Rectal smooth muscle tissue (tissue), 1 donor: ENCODE results near the gene CYB5R3.
"Not testable (repeated sequence)": the region's sequence is repeated elsewhere in the genome, so short reads cannot be mapped to it uniquely, and the experiment has no call there.

Experiments used
- H3K27ac ChIP-seq: one replicate; pipeline ENCODE4 v1.7.0; 2013; ENCODE audit warnings: low read depth, low read length, inconsistent platforms
- H3K27me3 ChIP-seq: one replicate; pipeline ENCODE4 v1.7.0; 2013; ENCODE audit warnings: low read length; ENCODE audit not compliant: control insufficient read depth, insufficient read depth
- H3K36me3 ChIP-seq: one replicate; pipeline ENCODE4 v1.7.0; 2013; ENCODE audit warnings: low read length; ENCODE audit not compliant: control insufficient read depth, insufficient read depth
- H3K4me1 ChIP-seq: one replicate; pipeline ENCODE4 v1.7.0; 2013; ENCODE audit warnings: low read length; ENCODE audit not compliant: control insufficient read depth, insufficient read depth
- H3K4me3 ChIP-seq: one replicate; pipeline ENCODE4 v1.7.0; 2013; ENCODE audit warnings: low read length
- H3K9ac ChIP-seq: one replicate; pipeline ENCODE4 v1.7.0; 2013; ENCODE audit warnings: low read length

CYB5R3 gene

GRCh38 chr22:42591987-42592386 lies 57.2 kb downstream of the CYB5R3 start:
- H3K4me3 ChIP-seq = no peak overlapping the region
- no peaks in the 10 kb centered on the region for H3K27me3 ChIP-seq
- peaks cover 42% of the 10 kb centered on the region for H3K36me3 ChIP-seq
- H3K9ac ChIP-seq = no peak overlapping the region
- H3K27ac ChIP-seq = no peak overlapping the region
- H3K4me1 ChIP-seq = no peaks in the 10 kb centered on the region

GRCh38 chr22:42587588-42588175 lies 61.5 kb downstream of the CYB5R3 start:
- Histone ChIP-seq H3K27ac (no peak overlapping the region), H3K27me3 (no peaks in the 10 kb centered on the region), H3K4me3 (no peak overlapping the region), H3K9ac (no peak overlapping the region), H3K36me3 (peaks cover 52% of the 10 kb centered on the region), H3K4me1 (no peaks in the 10 kb centered on the region)

DNA sequence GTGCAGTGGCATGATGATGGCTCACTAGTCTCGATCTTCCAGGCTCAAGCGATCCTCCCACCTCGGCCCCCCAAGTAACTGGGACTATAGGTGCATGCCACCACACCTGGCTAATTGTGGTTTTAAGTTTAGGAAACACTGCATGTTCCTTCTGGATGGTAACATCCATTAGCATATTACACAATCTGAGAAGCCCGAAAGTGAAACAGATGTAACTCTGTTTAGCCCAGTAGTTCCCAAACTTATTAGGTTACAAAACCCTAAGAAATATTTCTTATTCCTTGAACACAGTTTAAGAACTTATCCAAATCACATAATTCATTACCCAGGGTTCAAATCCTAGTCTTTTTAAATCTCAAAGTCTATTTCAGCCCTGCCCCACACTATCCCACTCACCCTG lies 62.8 kb downstream of the CYB5R3 start:
- Histone ChIP-seq H3K4me1 (peaks cover 3% of the 10 kb centered on the region), H3K4me3 (no peak overlapping the region), H3K27ac (no peak overlapping the region), H3K9ac (no peak overlapping the region), H3K27me3 (no peaks in the 10 kb centered on the region), H3K36me3 (peaks cover 47% of the 10 kb centered on the region)

GRCh38 chr22:42585096-42585495 lies 64.1 kb downstream of the CYB5R3 start:
- peaks cover 3% of the 10 kb centered on the region for H3K4me1 ChIP-seq
- no peaks in the 10 kb centered on the region for H3K27me3 ChIP-seq
- no peak overlapping the region for H3K4me3 ChIP-seq
- peaks cover 44% of the 10 kb centered on the region for H3K36me3 ChIP-seq
- H3K9ac ChIP-seq = no peak overlapping the region
- H3K27ac ChIP-seq = no peak overlapping the region

DNA sequence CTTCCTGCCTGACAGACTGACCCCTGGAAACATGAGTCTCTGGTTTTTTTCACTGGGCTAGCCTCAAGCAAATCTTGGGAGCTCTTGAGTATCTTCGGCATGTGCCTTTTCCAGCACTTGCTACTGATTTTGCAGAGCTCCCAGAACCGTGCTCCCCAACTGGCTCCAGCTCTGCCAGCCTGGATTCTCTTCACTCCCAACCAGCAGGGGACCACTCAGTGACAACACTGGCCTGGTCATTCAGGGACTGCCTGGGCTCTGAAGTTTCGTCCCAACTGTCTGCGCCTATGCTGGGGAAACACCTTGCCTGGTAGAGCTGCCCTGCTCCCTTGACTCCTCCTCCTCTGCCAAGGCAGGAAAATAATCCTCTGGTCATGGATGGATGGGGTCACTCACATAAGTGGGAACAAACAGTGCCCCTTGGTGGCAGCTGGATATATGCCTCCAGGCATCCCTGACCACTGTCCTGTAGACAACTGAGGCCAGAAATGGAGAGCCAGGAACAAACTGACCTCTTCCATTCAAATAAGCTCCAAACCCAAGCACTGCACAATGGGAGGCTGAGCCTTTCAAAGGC lies 64.7 kb downstream of the CYB5R3 start:
- peaks cover 44% of the 10 kb centered on the region for H3K36me3 ChIP-seq
- peaks cover 3% of the 10 kb centered on the region for H3K4me1 ChIP-seq
- H3K4me3 ChIP-seq = no peak overlapping the region
- H3K9ac ChIP-seq = no peak overlapping the region
- no peaks in the 10 kb centered on the region for H3K27me3 ChIP-seq
- no peak overlapping the region for H3K27ac ChIP-seq

DNA sequence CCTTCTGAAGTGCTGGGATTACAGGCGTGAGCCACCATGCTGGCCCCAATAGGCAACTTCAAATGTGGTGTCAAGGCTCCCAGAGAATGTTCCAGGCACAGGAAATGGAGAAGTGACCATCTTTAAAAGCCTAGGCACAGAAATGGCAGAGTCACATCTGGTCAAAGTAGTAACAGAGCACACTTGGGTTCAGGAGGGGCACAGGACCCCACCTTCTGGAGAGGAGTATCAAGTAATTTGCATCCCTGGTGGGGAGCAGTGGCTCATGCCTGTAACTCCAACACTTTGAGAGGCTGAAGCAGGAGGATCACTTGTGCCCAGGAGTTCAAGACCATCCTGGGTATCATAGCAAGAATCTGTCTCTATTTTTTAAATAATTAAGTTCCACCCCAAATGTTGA lies 66.2 kb downstream of the CYB5R3 start:
- no peak overlapping the region for H3K27ac ChIP-seq
- peaks cover 3% of the 10 kb centered on the region for H3K4me1 ChIP-seq
- no peak overlapping the region for H3K4me3 ChIP-seq
- H3K36me3 ChIP-seq = peaks cover 46% of the 10 kb centered on the region
- no peak overlapping the region for H3K9ac ChIP-seq
- H3K27me3 ChIP-seq = no peaks in the 10 kb centered on the region

GRCh38 chr22:42581762-42582716 lies 67.2 kb downstream of the CYB5R3 start:
- Histone ChIP-seq H3K4me3 (peak overlapping the region; percentile 81), H3K27me3 (no peaks in the 10 kb centered on the region), H3K4me1 (peaks cover 3% of the 10 kb centered on the region), H3K27ac (no peak overlapping the region), H3K9ac (no peak overlapping the region), H3K36me3 (peaks cover 39% of the 10 kb centered on the region)

- H3K27me3 ChIP-seq, H3K9ac ChIP-seq, H3K27ac ChIP-seq, H3K4me1 ChIP-seq: not testable (repeated sequence)
- H3K36me3 ChIP-seq = peaks cover 32% of the 10 kb centered on the region
- H3K4me3 ChIP-seq = peak overlapping the region; percentile 81
Observed at GRCh38 chr22:42581194-42581761, 67.9 kb downstream of the CYB5R3 start.

DNA sequence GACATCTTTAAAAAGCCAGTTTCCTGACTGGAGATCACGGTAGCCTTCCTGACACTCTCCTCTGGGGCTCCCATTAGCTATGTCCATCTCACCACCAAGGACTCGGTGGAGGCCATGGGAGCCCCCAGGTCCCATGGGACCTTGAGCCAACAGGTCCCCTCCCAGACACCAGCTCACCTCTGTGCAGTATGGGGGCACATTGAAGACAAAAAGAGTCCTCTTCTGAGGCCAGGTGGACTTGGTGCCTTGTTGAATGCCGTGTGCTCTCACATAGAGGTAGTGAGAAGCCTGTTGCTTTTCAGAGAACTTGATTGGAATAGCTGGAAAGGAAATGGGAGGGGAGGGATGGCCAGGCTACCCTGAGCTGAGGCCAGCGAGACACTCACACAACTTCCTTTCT lies 69.2 kb downstream of the CYB5R3 start:
- not testable (repeated sequence) for H3K27ac ChIP-seq, H3K27me3 ChIP-seq, H3K4me3 ChIP-seq, H3K9ac ChIP-seq, H3K4me1 ChIP-seq
- H3K36me3 ChIP-seq = peaks cover 20% of the 10 kb centered on the region

GRCh38 chr22:42577623-42578240 lies 71.5 kb downstream of the CYB5R3 start:
- H3K36me3 ChIP-seq = peaks cover 5% of the 10 kb centered on the region

GRCh38 chr22:42577141-42577540 lies 72.1 kb downstream of the CYB5R3 start:
- not testable (repeated sequence) for H3K9ac ChIP-seq, H3K27ac ChIP-seq, H3K4me3 ChIP-seq, H3K27me3 ChIP-seq, H3K4me1 ChIP-seq, H3K36me3 ChIP-seq

More at GRCh38 chr22:42577623-42578240, 71.5 kb downstream of the CYB5R3 start:
- no peak overlapping the region for H3K9ac ChIP-seq
- no peak overlapping the region for H3K27ac ChIP-seq
- no peaks in the 10 kb centered on the region for H3K27me3 ChIP-seq
- peaks cover 3% of the 10 kb centered on the region for H3K4me1 ChIP-seq
- no peak overlapping the region for H3K4me3 ChIP-seq

- H3K36me3 ChIP-seq, H3K4me3 ChIP-seq, H3K9ac ChIP-seq, H3K4me1 ChIP-seq, H3K27me3 ChIP-seq, H3K27ac ChIP-seq: not testable (repeated sequence)
Observed at GRCh38 chr22:42575996-42576574, 73.1 kb downstream of the CYB5R3 start.
